Hepatic stellate cell (primary cell): ENCODE results near the gene ZFHX3.
"Not testable (repeated sequence)": the region's sequence is repeated elsewhere in the genome, so short reads cannot be mapped to it uniquely, and the experiment has no call there.

ENCODE experiments used
- DNase-seq: peaks from one replicate; pipeline ENCODE4 v3.0.0; 2011; ENCODE audit warnings: low spot score

ZFHX3 gene

GRCh38 chr16:72995151-72995881, 52.6 kb downstream of the ZFHX3 start:
- no peak for DNase-seq

DNA sequence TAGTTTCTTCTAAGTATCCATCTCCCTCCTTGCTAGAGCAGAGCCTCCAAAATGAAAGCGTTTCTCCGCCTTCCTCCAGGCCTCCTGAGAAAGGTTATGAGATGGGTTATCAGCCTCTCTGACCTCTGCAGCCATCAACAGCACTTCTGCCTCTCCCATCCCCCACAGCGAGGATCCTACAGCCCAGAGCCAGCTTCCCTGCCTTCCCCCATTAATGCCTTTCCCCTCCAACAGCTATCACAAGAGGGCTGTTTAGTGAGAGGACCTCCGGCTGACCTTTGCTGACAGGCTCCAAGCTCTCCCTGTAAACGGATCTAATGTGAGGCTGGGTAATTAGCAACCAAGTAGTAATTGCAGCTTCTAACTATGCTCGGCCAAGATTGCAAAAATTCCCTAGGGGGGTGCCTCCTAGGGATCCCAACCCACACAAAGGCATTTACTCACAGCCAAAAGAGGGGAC, 55.8 kb downstream of the ZFHX3 start:
- no peak for DNase-seq

- no peak for DNase-seq
These were observed 56.3 kb downstream of the ZFHX3 start for GRCh38 chr16:72991644-72992043.

DNA sequence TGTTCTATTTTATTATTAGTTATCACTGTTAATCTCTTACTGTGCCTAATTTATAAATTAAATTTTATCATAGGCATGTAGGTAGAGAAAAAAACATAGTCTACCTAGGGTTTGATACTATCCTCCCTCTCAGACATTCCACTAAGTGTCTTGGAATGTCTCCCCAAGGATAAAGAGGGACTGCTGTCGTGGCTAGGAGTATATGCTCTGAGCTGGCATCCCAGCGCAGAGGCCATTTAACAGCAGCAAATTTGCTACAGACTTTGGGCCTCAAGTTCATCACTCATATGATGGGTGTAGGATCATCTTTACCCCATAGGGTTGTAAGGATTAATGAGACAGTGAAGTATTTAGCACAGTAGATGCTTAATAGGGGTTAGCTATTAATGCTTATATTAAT, 56.7 kb downstream of the ZFHX3 start:
- no peak for DNase-seq

GRCh38 chr16:72990571-72990970, 57.4 kb downstream of the ZFHX3 start:
- no peak for DNase-seq

GRCh38 chr16:72989579-72990551, 58.1 kb downstream of the ZFHX3 start:
- peak; percentile 73 for DNase-seq

- DNase-seq: not testable (repeated sequence)
These were observed 58.7 kb downstream of the ZFHX3 start for GRCh38 chr16:72989203-72989578.

DNA sequence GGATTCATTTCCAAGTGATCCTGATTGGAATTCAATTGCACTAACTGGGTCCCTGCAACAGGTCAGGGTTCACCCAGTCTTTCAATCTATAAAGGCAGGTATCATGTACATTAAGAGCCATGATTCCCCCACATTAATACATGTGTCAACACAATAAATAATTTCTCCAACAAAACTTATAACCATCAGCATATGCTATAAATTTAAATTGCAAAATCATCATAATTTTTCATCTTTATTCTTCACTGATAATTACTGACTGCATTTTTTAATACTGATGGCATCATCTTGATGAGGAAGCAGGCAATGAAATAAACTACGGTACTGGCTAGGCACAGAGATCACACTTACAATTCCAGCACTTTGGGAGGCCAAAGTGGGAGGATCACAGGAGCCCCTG, 59.4 kb downstream of the ZFHX3 start:
- no peak for DNase-seq

DNA sequence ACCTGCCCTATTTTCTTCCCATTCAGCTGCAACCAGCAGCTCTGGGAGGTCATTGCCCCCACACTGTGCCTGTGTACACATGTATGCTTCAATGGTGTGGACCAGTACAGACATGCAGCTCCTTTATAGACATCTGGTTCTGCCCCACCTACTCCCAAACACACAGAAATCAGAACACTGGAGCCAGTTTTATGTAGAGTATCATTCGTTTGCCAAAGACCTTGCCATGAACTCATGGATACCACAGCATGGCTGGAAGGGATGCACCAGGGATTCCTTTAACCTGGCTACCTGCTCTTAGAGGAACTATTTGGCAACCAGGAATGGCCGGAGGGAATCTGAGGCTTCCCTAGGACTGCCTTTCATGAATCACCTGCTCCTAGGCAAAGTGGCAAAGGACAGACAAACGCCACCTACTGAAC, 60.4 kb downstream of the ZFHX3 start:
- DNase-seq: no peak

DNA sequence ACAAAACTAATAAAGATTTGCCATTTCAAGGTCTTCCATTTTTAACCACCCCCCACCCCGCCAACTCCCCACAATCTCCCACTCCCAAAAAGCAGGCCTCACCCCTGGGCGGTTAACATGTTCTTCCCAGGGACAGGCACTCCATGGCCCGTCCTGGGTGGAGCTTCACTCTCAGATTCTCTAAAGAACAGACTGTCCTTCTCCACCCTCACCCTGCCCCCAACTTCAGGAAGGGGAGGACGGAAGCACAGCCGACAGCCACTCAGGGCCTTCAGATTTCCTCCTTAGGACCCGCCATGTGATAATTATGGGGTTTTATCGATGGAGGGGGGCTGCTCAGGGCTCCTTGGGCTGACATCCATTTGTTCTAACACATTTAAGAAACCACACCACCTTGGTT, 61.9 kb downstream of the ZFHX3 start:
- no peak for DNase-seq

DNA sequence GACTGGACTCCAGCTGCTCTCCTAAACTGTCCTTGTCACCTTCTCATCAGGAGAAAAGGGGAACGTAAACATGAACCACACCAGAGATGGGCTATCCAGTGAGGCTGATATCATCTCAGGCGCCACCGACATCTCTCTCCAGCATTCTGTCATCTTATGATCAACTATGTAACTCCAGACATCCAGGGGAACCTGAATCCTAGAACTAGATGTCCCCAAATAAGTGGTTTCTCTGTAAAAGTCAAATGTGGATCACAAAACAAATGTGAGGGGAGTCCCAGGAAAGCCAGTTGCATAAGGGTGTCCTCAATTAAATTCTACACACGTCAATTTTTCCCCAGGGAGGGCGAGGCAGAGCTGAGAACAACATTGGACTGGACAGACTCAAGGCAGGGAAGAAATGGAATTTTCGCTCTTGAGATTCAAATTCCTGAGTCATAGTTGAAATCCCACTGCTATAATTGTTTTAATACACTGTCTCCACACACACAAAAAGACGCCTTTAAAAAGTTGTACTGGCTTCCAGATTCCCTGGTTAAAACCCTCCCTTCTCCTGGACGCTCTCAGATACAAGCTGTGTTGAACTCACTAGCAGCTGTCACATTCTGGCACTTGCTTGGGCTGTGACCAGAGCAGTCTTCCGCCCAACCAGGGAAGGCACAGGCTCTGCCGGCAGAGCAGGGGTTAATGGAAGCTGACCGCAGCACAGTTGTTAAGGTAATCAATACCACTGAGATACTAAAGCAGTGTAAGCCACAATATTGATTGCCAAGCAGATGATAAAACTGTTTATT, 62.6 kb downstream of the ZFHX3 start:
- DNase-seq: peak; percentile 57

DNA sequence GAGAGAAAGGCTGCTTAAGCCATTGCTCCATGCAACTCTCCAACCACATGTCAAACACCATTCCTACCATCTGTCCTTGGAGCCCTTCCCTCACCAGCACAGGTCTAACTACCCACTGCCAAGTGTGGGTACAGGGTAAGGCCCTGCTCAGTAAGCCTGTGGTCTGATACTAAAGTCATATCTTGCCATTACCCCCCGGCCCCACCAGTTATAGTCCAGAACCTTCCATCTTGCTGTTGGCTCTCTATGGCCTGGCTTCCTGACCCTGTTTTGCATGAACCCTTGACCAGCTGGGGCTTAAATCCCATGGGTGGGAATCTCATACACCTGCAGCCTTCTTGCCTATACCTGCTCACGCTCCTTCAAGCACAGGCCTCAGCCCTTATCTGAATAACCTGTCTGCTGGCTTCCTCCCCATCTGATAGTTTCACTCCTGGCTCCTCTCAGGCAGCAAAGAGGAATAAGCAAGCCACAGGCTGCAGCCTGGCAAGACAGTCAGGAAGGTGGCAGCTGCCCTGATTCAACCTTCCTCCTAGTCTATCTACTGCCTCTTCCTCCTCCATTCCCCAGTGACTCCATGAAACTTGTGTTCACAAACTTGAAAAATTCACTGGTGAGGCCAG, 64.1 kb downstream of the ZFHX3 start:
- no peak for DNase-seq

DNA sequence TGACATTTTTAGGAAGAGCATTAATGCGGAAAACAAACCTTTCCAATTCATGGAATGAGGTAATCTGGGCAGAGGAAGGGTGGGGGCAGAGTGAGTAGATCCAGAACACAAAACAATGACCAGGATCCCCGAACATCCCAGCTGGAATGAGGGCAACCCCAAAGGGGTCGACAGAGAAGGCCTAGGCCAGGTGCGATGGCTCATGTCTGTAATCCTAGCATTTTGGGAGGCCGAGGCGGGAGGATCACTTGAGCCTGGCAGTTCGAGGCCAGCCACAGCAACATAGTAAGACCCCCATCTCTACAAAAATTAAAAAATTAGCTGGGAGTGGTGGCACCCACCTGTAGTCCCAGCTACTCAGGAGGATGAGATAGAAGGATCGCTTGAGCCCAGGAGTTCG, 64.7 kb downstream of the ZFHX3 start:
- DNase-seq: no peak

- no peak for DNase-seq
These were observed 68.0 kb downstream of the ZFHX3 start for GRCh38 chr16:72979974-72980373.

DNA sequence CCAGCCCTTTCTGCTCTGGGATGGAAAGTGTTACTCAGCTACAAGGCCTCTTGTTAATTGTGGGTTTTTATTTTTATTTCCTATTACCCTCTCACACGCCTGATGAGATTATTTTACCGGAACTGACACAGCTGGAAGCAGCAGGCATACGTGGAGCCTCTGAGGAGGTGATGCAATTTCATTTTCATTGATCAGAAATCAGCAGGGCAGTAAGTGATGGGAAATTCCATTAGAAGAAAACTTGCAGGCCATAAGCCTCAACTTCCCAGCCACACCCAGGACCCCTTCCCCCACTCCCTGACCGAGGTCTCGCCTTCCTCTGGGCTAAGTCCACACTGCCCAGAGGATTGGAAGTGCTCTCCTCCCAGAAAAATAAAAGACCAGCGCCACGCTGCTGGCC, 69.7 kb downstream of the ZFHX3 start:
- DNase-seq: no peak

DNA sequence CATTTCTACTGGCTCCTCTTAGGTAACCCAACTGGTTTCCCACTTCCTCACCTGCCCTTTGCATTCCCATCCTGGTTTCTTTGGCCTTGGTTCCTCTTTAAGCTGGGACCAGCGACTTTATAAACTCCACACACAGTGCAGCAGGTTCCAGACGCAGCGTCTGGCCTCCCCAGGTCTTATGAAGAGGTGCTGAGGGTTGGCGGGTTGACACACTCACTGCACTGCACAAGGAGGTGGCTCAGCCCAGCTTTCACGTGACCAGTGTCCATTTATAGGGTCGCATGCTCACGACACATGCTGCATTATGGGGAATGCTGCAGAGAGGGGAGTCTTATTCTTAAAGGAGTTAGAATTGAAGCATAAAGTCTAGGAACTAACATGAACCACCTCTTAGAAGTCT, 70.8 kb downstream of the ZFHX3 start:
- DNase-seq: no peak

GRCh38 chr16:72976438-72977064, 71.4 kb downstream of the ZFHX3 start:
- no peak for DNase-seq

GRCh38 chr16:72975809-72976437, 72.0 kb downstream of the ZFHX3 start:
- no peak for DNase-seq

DNA sequence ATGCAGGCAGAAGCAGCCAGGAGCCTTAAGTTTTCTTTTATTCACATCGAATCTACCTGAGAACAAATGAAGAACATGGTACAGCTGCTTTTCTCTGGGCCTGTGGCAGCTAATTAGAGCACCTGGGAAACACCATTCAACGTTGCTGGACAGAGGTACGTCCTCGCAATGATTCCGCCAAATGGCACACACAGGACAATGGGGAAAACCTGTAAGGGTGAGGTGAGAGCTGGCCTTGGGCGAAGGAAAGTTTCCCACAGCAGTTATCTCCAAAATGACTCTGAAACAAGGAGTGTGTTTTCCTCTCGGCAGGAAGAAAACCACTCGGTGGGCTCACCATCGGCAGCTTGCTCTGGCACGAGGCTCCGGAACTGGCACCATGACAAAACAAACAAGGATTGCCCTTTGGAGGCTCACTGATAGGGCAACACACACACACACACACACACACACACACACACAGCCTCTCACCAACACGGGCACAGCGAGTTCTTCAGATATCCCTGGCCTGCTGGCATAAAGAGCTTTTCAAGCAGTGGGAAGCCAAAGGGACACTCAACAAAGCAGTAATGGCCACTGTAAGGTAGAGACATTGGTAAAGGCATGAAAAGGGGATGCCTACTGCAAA, 73.7 kb downstream of the ZFHX3 start:
- no peak for DNase-seq

DNA sequence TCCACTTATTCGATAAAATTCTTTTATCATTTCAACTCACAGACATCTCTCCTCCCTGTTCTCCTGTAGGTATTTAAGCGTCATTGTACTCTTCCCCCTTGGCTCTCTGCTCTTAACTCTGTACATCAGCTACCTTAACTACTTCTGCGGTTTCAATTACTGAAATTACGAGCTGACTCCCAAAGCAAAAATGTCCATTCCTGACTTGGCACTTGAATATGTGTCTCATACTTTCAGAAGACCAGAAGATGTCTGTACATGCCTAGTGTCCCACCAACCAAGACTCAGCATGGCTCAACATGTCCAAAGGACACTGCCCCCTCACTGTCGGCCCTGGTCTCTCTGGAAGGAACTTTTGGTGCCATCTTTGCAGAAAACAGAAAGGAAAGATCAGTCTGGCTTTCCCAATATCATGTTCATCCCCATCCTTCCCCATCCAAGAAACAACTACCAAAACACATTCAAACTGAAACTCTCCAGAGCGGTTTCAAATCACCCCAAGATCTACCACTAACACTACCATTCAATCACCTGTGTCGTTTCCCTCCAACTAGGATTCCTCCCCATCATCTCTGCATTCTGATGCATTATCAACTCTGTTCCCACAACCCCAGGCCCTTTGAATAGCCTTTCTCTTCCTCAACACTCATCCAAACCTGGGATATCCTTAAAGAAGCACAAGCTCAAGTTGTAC, 74.9 kb downstream of the ZFHX3 start:
- no peak for DNase-seq
